ENCODE results near the gene CCDC24. TPM values are rescaled to one million over a fixed set of nuclear protein-coding genes. Genes with fewer than 3 reads are reported as not detected.

Gene CCDC24
- total and polyA plus RNA-seq, 4 donors, result 0.92 to 4.2 (median 2.3) TPM

- TF ChIP-seq CTCF (IDR thresholded peaks at IDR 0.05; ENCODE audit: low read depth, low read length, missing input control), result no peak
- no peak for TF ChIP-seq FOXA2 (IDR thresholded peaks at IDR 0.05)
- no peak for TF ChIP-seq MAX (IDR thresholded peaks at IDR 0.05)
- TF ChIP-seq EGR1 (IDR thresholded peaks at IDR 0.05; ENCODE audit: low read depth in 2 of 2), result no peak
- TF ChIP-seq TAF1 (conservative IDR thresholded peaks at IDR 0.05), result no peak
Observed at GRCh38 chr1:44008259-44008658, 16.9 kb downstream of the CCDC24 start (continued).

- H3K36me3 ChIP-seq (ENCODE audit: control insufficient read depth in 4 of 4, insufficient read depth in 3 of 4, low read depth in 1 of 4, low read length in 3 of 4), result no peaks in the 10 kb centered on the region
- no peaks in the 10 kb centered on the region for H3K9me3 ChIP-seq (ENCODE audit: control insufficient read depth in 4 of 4, low read length in 3 of 4)
- WGBS, result 88% methylated on average over 11 of the region's 11 CpGs
- no peak overlapping the region for H3K9ac ChIP-seq (ENCODE audit: low read depth in 1 of 2, low read length in 2 of 2)
- H3K4me1 ChIP-seq (ENCODE audit: control insufficient read depth in 4 of 4, insufficient read depth in 4 of 4, low read length in 3 of 4), result peaks cover 0 to under 1% (median 0%) of the 10 kb centered on the region in 4 donors
- no peak for DNase-seq (ENCODE audit: low spot score)
- no peak overlapping the region for H3K27ac ChIP-seq (ENCODE audit: low read depth in 1 of 2, low read length in 2 of 2)
- TF ChIP-seq, protein P1, sequence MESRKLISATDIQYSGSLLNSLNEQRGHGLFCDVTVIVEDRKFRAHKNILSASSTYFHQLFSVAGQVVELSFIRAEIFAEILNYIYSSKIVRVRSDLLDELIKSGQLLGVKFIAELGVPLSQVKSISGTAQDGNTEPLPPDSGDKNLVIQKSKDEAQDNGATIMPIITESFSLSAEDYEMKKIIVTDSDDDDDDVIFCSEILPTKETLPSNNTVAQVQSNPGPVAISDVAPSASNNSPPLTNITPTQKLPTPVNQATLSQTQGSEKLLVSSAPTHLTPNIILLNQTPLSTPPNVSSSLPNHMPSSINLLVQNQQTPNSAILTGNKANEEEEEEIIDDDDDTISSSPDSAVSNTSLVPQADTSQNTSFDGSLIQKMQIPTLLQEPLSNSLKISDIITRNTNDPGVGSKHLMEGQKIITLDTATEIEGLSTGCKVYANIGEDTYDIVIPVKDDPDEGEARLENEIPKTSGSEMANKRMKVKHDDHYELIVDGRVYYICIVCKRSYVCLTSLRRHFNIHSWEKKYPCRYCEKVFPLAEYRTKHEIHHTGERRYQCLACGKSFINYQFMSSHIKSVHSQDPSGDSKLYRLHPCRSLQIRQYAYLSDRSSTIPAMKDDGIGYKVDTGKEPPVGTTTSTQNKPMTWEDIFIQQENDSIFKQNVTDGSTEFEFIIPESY (IDR thresholded peaks at IDR 0.05), result no peak
- no peak for TF ChIP-seq YY1 (IDR thresholded peaks at IDR 0.05)
- no peak for TF ChIP-seq FOXA1 (IDR thresholded peaks at IDR 0.05)
- TF ChIP-seq TAF1 (conservative IDR thresholded peaks at IDR 0.05), result no peak
- TF ChIP-seq REST (IDR thresholded peaks at IDR 0.05), result no peak
- no peak for TF ChIP-seq HNF4A (conservative IDR thresholded peaks at IDR 0.05)
- no peak for TF ChIP-seq RAD21 (IDR thresholded peaks at IDR 0.05)
- no peak for TF ChIP-seq JUND (IDR thresholded peaks at IDR 0.05)
- no peak for TF ChIP-seq RXRA (IDR thresholded peaks at IDR 0.05)
- TF ChIP-seq, protein P2, sequence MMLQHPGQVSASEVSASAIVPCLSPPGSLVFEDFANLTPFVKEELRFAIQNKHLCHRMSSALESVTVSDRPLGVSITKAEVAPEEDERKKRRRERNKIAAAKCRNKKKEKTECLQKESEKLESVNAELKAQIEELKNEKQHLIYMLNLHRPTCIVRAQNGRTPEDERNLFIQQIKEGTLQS (IDR thresholded peaks at IDR 0.05), result no peak
- no peak for TF ChIP-seq SP1 (IDR thresholded peaks at IDR 0.05)
- TF ChIP-seq CTCF (IDR thresholded peaks at IDR 0.05; ENCODE audit: low read depth, low read length, missing input control), result no peak
- no peak for TF ChIP-seq MAX (IDR thresholded peaks at IDR 0.05)
- no peak for TF ChIP-seq NR2F2 (IDR thresholded peaks at IDR 0.05)
- no peak for TF ChIP-seq GABPA (IDR thresholded peaks at IDR 0.05 in 1 of 2, conservative IDR thresholded peaks at IDR 0.05 in 1 of 2)
- TF ChIP-seq HNF4G (IDR thresholded peaks at IDR 0.05), result no peak
- no peak for TF ChIP-seq FOXA2 (IDR thresholded peaks at IDR 0.05)
- H3K27me3 ChIP-seq (ENCODE audit: control insufficient read depth in 4 of 4, insufficient read depth in 4 of 4, low read length in 3 of 4), result no peaks in the 10 kb centered on the region
- H3K4me3 ChIP-seq (ENCODE audit: low read depth in 1 of 3, low read length in 3 of 3), result no peak overlapping the region
Observed at GRCh38 chr1:44010935-44011471, 19.6 kb downstream of the CCDC24 start.
